HG03354 (cell line): Measurements from ENCODE around the gene PRR29.

ENCODE experiments used
- ATAC-seq: cut with Tn5 transposase; IDR thresholded peaks from one replicate; pipeline ENCODE4 v1.9.1; 2021; ENCODE audit warnings: mild to moderate bottlenecking; ENCODE audit not compliant: unreplicated experiment, poor library complexity, severe bottlenecking

PRR29 gene

DNA sequence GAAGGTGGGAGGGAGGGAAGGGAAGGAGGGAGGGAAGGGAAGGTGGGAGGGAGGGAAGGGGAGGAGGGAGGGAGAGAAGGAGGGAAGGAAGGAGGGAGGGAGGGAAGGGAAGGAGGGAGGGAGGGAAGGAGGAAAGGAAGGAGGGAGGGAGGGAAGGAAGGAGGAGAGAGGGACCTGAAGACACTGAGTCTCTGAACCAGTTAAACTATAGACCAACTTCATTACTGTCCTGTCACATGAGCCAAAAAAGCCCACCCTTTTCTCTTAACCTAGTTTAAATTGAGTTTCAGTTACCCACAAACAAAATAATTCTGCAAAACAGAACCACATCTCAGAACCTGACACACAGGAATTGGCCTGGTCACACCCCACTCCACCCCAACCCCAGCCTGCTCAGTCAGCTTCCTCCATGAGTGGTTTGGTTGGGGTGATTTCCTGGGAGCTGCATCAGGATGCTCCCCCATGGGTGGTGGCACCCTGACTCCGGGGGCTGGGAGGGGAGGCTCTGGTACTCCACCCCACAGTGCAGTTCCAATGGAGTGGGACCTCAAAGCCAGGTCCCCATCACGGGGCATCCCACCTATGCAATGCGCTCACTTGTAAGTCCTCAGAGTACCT lies 4.7 kb upstream of the PRR29 start:
- no peak for ATAC-seq

DNA sequence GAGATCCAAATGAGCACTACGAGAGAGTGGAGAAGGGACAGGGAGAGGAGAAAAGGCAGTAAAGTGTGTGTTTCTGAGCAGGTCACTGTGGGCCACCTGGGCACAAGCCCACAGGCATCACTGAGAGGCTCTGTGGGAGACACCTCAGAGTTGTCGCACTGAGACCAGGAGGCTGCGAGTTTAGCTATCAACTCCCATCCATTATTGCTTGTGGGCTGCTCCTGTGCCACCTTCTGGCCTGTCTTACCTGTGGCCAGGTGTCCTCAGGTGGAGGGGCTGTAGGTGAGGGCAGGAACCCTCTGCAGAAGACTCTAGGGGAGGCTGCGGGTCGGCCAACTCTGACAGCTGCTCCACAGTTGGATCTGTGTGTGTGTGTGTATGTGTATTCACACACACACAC lies 2.5 kb upstream of the PRR29 start:
- no peak for ATAC-seq

DNA sequence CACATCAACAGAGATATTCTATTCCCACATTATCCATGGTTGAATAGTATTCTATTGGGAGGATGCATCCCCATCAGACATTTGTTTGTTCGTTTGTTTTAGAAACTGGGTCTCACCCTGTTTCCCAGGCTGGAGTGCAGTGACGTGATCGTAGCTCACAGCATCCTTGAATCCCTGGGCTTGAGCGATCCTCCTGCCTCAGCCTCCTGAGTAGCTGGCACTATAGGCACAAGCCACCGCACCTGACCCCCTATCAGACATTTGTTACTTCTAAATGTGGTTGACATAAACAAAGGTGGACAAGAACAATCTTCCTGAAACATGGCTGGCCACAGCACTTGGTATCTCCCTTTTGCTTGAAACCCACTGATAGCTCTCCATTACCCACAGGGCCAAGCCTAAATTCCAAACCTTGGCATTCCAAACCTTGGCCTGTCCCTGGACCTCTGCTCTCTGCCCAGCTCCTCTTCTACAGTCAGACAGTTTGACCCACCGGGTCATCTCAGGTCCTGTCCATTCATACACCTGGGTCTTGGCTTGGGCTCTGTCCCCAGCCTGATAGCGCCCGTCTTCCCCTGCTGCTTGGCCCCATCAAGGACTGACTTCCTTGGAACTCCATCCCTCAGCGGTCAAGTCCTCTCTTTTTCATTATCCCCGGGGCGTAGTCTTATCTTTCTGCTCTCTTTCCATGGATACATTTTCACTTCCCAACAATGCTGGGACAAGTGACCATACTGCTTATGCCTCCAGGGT lies 1.5 kb upstream of the PRR29 start:
- ATAC-seq, result no peak

DNA sequence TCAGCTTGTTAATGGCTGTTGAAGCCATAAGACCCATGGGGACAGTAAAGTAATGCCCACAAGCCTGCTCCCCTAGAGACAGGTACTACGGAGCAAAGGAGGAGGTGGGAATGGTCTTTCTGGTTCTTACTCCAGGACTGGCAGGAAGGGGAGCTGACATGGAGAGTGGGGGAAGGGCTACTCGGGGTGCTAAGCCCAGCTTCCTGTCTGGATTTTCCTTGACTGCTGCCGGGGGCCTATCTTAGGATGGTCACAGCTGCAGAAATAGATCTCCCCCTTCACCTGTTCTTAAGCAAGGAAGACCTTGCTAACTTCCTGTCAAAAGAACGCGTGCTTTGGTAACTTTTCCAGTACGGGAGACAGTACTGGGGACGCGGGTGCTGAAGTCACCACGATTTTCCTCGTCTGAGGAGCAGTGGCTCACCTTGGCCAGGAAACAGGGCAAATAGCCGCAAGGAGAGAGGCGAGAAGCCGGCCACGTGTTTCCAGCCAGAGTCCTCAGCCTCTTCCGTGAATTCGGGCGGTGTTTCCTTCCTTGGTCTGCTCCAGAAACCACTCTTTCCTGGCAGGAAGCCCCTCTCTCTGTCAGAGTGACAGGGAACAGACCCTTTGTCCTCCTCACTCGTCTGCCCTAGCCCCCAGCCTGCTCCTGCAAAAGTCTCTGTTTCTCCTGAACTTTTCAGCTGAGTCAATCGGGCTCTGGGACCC lies 656 bp upstream of the PRR29 start:
- ATAC-seq, result no peak

DNA sequence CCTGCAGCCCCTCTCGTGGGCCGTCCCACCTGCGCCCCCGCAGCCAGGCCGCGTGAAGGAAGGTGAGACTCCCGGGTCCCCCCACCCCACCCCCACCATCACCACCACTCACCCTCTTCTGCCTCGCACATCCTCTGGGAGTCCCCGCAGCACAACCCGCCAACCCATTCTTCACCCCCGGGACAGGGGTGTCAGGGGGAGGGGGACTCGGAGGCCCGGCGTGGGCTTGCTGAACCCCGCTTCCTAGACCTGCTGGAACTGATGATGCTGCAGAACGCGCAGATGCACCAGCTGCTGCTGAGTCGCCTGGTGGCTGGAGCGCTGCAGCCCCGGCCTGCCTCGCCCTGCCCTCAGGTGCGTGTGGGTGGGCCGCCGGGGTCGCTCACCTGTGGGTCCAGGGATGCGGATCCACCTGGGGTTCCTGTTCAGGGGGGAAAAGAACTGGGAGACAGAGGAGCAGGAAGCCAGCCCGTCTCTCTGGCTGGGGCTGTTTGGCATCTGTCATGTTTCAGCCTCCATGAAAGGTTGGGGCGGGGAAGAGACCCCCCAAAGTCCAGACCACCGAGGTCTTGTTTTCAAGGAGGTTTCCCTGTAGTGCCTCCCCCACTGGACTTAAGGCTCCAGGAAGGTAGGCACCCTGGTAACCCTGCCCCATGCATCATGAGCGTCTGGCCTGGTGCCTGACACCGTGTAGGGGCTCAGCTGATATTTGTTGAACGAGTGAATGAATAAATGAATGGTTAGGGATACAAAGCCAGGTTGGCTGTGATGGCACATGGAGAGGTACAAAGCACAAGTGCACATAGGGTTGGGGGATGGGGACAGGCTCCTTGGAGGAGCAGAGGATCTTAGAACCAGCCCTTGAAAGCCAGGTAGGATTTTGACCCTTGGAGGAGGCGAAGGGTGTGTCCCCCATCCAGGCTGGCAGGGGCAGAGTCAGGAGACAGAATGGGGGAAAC lies 849 bp downstream of the PRR29 start:
- ATAC-seq, result no peak

DNA sequence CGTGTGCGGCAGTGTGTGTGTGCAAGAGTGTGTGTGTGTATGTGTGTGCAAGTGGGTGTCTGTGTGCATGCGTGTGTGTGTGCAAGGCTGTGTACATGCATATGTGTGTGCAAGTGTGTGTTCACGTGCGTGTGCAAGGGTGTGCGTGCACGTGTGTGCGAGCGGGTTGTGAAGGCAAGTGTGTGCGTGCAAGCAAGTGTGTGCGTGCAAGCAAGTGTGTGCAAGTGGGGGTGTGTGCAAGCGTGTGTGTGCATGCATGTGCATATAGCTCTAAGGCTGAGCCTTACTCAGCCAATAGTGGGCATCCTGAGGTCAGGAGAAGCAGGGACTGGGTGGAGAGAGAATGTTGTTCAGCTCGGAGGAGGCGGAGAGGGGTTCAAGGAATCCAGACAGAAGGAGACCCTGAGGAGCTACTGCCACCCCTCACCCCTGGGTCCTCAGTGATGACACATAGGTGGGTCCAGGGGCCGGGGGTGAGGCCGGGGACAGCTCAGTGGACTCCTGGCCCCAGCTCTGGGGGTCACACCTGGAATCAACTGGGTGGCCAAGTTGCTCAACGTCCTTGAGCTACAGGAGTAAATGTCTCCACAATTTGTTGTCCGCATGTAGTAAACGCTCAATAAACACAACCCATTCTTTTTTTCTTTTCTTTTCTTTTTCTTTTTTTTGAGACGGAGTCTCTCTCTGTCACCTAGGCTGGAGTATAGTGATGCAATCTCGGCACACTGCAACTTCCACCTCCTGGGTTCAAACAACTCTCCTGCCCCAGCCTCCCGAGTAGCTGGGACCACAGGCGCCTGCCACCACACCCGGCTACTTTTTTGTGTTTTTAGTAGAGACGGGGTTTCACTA lies 1.8 kb downstream of the PRR29 start:
- ATAC-seq, result no peak

DNA sequence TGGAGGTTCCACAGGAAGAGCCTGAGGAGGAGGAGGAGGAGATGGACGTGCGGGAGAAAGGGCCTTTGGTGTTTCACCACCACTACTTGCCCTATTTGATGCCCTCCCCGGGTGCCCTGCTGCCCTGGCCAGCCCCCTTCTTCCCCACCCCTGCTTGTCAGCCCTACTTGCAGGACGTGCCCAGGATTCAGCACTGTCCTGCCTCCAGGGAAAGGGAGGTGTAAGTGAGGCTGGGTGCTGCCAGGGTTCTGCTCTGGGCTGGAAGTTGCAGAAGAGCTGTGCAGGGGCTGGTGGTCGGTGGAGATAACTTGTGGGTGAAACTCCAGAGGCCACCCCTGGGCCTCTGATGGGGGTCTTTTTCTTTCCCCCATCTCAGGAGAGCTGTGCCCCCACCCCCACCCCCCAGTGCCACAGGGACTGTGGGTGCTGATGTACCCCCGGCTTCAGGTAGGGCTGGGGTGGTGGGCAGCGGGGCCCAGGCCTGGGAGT lies 3.0 kb downstream of the PRR29 start:
- no peak for ATAC-seq

DNA sequence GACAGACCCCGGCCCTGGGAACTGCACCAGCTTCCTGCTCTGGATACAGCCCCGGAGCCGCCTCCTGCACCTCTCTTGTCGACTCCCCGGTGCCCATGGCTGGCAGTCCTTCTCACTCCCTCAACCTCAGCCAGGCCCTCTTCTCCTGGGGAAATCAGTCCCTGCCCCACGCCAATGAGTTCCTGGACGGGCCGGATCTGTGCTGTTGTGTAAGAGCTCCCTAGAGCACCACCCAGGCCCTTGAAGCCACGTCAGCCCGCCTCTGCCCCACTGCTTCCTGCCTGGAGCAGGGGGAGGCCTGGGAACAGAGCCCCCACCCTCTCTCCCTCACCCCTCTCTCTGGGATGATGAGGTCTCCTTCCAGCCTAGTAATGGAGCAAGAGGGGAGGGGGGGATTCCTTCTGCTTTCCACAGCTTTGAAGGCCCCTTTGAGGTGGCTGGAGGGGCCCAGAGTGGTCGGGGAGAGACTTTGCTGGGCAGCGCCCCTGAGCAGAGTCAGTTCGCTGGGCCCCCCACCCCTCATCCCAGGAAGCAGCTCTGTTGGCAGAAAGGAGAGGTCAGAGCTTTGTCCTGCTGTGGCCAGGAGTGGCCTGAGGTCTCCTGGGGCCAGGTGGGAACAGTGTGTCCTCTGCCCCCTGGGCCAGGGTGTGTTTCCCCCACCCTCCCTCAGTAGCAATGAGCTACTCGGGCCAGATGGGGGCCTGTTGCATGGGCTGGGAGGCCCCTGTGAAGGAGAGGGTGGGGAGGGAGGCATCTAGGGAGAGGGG lies 3.8 kb downstream of the PRR29 start:
- no peak for ATAC-seq

DNA sequence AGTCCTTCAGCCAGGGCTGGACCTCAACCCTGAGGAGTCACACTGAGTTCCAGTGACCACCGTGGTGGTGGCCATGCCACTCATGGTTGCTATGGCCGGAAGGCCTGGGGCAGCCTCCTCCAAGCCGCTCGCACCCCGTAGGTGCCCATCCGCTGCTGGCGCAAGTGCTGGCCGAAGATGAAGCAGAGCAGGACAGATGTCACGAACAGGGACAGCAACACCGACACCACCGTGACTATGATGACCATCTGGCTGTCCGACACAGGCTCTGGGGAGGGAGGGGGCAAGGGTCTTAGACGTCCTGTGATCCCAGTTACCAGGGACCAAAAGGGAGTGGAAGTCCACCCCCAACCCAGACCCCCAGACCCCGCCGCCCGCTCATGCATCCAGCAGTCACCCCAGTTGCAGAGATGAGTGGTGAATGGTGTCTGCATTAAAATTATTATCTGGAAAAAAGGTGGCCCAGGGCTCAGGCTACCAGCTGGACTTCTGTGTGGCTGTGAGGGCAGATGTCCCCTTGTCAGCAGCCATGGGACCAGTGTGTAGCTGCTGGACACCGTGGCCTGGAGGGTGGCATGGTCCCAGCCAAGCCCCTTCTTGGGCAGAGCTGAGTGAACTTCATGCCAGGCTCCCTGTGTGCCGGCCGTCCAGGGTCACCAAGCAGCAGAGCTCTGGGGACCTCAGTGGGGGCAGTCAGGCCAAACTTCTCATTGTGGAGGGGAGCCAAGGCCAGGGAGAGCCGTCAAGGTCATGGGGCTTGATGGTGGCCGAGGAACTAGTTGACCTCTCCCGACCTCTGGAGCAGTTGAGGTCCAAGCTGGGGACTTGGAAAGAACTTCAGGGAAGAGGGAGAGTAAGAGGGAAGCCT lies 4.7 kb downstream of the PRR29 start:
- ATAC-seq, result no peak

DNA sequence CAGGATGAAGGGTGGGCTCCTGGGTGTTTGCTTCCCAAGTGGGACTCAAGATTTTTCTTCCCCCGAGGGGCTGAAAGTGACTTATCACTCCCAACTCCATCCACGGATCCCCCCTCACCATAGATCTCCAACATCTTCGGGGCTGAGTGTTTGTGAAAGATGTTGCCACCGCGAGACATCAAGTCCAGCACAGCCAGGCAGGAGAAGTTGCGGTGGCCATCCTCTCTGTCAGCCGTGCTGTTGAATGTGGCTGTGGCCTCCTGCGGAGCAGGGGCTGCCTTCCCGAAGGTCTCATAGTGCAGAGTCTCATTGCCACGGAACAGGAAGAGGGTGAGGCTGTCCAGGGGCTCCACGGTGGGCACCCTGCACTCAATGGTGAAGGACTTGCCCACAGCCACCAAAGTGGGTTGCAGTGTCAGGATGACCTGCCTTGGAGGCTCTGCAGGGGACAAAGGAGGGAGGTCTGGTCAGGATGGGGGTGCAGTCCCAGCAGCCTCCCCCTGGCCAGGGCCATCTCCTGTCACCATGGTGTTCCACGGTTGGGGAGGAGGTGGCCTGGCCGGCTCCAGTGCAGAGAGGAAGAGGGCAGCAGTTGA lies 5.5 kb downstream of the PRR29 start:
- ATAC-seq, result no peak

DNA sequence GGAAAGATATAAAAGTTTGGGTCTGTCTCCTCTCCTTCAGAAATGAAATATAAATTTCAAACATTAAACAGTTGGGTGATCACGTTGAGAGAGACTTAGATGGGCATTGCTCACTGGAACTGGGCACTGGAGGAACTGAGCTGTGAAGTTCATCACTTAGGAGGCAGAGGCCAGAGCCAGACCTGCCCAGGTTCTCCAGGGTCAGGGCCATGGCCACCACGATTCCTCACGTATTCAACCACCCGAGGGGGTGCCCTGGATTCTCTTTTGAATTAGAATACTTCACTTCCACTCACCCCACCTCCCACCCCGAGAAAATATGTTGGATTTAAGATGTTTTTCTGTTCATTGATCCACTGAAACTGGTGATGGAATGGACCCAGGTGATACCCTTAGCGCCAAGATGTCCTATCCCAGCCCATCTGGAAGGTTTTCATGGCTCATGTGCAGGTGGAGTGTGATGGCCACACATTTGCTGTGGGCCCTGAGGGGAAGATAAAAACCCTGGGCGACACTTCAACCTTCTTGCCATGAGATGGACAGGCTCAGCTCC lies 6.1 kb downstream of the PRR29 start:
- no peak for ATAC-seq

DNA sequence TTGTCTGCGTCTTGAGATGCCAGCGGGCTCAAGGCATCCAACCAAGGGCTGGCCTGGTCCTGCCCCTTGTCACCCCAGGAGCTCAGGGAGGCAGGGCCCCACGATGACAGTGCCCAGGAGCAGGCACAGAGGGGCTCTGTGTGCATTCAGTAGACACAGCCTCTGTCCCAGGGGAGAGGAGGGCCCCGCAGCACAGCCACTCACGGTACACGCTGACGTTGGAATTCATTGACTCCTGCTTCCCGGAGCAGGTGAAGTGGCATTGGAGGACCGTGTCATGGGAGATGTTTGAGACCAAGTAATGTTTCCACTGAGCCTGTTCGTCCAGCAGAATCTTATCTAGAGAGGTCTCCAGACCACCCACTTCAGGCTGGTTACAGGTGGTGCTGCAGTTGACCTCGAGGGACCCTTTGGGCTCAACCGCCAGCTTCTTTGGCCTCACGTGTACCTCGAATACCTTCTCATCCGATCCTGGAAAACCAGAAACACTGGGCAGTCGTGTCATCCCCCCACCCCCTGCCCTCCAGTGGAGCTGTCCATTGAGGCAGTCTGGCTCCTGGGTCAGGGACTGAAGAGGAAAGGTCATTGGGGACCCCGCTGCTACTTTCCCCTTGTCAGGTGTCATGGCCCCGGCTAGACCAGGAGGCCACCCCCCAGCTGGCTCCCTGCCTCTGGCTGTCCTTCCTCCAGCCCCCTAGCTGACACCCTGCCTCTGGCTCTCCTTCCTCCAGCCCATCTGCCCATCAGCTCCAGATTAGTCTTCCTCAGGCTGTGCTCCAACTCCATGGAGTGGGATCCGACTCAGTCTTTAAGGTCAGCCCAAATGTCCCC lies 7.0 kb downstream of the PRR29 start:
- no peak for ATAC-seq

DNA sequence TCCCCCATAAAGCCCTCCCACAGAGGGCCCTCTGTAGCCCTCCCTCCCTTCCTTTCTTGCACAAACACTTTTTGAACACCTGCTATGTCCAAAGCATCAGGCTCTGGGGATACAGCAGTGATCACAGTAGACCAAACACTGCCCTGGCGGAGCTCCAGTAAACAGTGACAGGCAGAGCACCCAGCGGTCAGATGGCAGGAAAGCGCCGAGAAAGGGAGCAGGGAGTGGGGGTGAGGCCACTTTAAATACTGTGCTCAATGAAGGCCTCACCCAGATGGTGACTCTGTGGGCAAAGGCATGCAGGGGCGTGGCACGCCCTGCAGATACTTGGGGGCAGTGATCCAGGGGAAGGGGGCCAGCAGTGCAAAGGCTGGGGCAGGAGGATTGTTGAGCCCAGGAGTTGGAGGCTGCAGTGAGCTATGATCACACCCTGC lies 7.6 kb downstream of the PRR29 start:
- no peak for ATAC-seq

DNA sequence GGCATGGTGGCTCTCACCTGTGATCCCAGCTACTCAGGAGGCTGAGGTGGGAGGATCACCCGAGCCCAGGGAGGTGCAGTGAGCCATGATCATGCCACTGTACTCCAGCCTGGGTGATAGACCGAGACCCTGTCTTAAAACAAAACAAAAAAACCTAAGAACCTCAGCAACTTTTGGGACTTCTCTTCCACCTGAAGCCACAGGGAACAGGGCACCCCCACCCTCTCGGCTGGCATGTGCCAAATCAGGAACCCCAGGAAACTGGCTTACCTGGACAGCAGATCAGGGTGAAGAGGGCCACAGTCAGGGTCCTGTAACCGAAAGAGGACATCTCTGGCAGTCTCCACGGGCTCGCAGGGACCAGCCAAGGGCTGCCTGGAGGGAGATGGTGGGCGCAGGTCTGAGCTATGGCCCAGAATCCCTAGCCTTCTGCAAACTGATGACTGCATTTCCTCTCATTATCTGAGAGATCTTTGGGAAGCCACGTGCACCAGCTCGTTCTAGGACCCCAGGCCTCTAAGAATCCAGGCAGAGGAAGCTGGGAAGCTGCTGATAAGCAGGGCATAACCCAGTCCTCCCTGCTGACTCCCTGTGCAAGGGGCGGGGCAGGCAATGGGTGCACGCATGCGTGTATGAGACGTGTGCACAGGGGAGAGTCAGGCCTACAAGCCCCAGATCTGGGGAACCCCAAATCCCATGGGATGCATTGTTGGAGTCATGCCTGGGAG lies 8.4 kb downstream of the PRR29 start:
- ATAC-seq, result no peak
